Retinal pigment epithelial cell (primary cell): ENCODE data around the gene JOSD2.

Source experiments
- DNase-seq: peaks from one replicate; pipeline ENCODE4 v3.0.0-alpha.2; 2010; ENCODE audit warnings: low read depth
- H3K4me3 ChIP-seq: 2 replicates; pipeline ENCODE4 v1.5.1; 2011; ENCODE audit warnings: mild to moderate bottlenecking, low read length, control low read depth, moderate library complexity
- TF ChIP-seq, protein P1 (sequence below): conservative IDR thresholded peaks from 2 replicates; pipeline ENCODE4 v1.5.1; 2011; ENCODE audit warnings: low read depth, low read length, control low read depth, inconsistent platforms

JOSD2 gene

GRCh38 chr19:50498219-50499056 is 12.6 kb downstream of the JOSD2 start:
- no peak overlapping the region for H3K4me3 ChIP-seq
- DNase-seq = no peak
- TF ChIP-seq, protein P1, sequence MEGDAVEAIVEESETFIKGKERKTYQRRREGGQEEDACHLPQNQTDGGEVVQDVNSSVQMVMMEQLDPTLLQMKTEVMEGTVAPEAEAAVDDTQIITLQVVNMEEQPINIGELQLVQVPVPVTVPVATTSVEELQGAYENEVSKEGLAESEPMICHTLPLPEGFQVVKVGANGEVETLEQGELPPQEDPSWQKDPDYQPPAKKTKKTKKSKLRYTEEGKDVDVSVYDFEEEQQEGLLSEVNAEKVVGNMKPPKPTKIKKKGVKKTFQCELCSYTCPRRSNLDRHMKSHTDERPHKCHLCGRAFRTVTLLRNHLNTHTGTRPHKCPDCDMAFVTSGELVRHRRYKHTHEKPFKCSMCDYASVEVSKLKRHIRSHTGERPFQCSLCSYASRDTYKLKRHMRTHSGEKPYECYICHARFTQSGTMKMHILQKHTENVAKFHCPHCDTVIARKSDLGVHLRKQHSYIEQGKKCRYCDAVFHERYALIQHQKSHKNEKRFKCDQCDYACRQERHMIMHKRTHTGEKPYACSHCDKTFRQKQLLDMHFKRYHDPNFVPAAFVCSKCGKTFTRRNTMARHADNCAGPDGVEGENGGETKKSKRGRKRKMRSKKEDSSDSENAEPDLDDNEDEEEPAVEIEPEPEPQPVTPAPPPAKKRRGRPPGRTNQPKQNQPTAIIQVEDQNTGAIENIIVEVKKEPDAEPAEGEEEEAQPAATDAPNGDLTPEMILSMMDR = no peak

DNA sequence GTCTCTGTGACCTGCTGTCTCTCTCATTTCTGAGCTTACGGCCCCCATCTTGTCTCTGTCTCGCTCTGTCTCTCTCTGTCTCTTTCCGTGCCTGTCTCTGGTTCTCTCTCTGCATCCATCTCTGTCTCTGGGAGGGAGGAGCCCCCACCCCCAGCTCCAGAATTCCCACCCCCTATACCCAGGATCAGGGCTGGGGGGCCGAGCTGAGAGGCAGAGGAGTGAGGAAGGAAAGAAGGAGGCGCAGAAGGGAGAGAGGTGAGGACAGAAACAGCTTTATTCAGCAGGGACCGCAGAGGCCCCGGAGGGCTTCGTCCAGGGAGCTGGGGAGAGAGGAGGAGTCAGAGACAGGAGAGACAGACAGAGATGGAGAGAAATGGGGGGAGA is 14.0 kb downstream of the JOSD2 start:
- no peak for DNase-seq

GRCh38 chr19:50496189-50497021 is 14.6 kb downstream of the JOSD2 start:
- TF ChIP-seq, protein P1 = peak; percentile 22
- DNase-seq = no peak
- no peak overlapping the region for H3K4me3 ChIP-seq

More for the DNA sequence above, 14.0 kb downstream of the JOSD2 start:
- no peak overlapping the region for H3K4me3 ChIP-seq
- TF ChIP-seq, protein P1 = no peak

DNA sequence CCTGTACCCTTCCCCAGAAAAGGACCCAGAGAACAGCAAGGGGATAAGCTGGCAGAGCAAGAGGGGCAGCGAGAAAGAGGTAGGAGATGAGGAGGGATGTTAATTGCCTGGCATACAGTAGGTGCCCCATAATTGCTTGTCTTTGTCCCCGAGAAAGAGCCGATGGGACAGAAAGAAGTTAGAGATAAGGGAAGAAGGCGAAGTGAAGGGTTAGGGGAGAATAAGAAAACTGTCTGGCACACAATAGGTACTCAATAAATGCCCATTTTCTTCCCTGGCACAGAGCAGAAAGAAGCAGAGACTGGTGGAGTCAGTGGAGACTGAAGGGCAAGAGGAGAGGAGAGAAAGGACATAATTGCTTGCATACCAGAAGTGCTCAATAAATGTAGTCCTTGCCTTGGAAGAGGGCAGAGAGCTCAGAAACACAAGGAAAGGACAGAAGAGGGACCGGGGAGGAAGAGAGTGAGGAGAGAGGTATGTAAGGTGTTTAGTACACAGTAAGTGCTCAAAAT is 15.9 kb downstream of the JOSD2 start:
- no peak for DNase-seq
- no peak overlapping the region for H3K4me3 ChIP-seq
- TF ChIP-seq, protein P1 = no peak

GRCh38 chr19:50494186-50495019 is 16.6 kb downstream of the JOSD2 start:
- H3K4me3 ChIP-seq = no peak overlapping the region
- no peak for DNase-seq
- TF ChIP-seq, protein P1 = no peak

DNA sequence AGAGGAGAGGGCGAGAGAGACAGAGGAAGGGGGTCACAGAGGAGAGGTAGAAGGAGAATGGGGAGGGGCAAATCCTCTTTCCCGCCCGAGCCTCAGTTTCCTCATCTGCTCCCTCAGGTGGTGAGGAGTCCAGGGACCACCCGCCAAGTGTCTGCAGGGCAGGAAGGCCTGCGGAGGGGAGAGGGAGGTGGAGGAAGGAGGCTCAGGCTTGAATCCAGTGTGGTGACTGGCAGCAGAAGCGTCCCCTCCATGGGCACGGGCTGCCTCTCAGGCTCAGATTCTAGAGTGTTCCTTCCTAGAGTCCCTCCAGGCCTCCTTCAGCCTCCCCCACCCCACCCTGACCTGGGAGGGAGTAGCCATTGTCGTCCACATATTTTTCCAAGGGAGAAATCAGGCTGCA is 17.8 kb downstream of the JOSD2 start:
- TF ChIP-seq, protein P1 = no peak
- DNase-seq = no peak
- H3K4me3 ChIP-seq = no peak overlapping the region
